Astrocyte (in vitro differentiated cells and primary cell): ENCODE results near the gene ZNF726. TPM values are rescaled to one million over a fixed set of nuclear protein-coding genes. Genes with fewer than 3 reads are reported as not detected.
"Not testable (repeated sequence)": the region's sequence is repeated elsewhere in the genome, so short reads cannot be mapped to it uniquely, and the experiment has no call there.

Experiments used
- DNase-seq: peaks from one replicate; pipeline ENCODE4 v3.0.0-alpha.2; 2010; ENCODE audit warnings: low read depth
- FAIRE-seq: peaks from 2 replicates; lab custom pipeline; 2011; peaks lifted over from hg19 to GRCh38; lab: Jason Lieb, UNC
- H2AFZ ChIP-seq: 2 replicates; pipeline ENCODE4 v1.6.0; 2012; ENCODE audit warnings: low read depth, low read length, inconsistent platforms
- H3K27ac ChIP-seq: 2 replicates; pipeline ENCODE4 v1.5.1; 2011; ENCODE audit warnings: low read depth, low read length, inconsistent platforms
- H3K27me3 ChIP-seq: 2 replicates; pipeline ENCODE4 v1.6.0; 2011; ENCODE audit warnings: low read length, inconsistent platforms; ENCODE audit not compliant: insufficient read depth
- H3K36me3 ChIP-seq: 2 replicates; pipeline ENCODE4 v1.5.1; 2011; ENCODE audit warnings: low read length, inconsistent platforms; ENCODE audit not compliant: insufficient read depth
- H3K4me1 ChIP-seq: 2 replicates; pipeline ENCODE4 v1.5.1; 2011; ENCODE audit warnings: low read length, inconsistent platforms; ENCODE audit not compliant: insufficient read depth
- H3K4me2 ChIP-seq: 2 replicates; pipeline ENCODE4 v1.6.0; 2012; ENCODE audit warnings: low read length, inconsistent platforms
- H3K4me3 ChIP-seq: 2 replicates; pipeline ENCODE4 v1.5.1; 2011; ENCODE audit warnings: low read depth, mild to moderate bottlenecking, low read length, inconsistent platforms; ENCODE audit not compliant: insufficient read depth
- H3K79me2 ChIP-seq: 2 replicates; pipeline ENCODE4 v1.6.0; 2012; ENCODE audit warnings: mild to moderate bottlenecking, low read length, inconsistent platforms; ENCODE audit not compliant: insufficient read depth
- H3K9ac ChIP-seq: 2 replicates; pipeline ENCODE4 v1.6.0; 2012; ENCODE audit warnings: mild to moderate bottlenecking, low read length, inconsistent platforms
- H3K9me3 ChIP-seq: 2 replicates; pipeline ENCODE4 v1.5.1; 2012; ENCODE audit warnings: low read depth, mild to moderate bottlenecking, low read length, inconsistent platforms; ENCODE audit not compliant: insufficient read depth
- H4K20me1 ChIP-seq: 2 replicates; pipeline ENCODE4 v1.6.0; 2012; ENCODE audit warnings: low read length, inconsistent platforms; ENCODE audit not compliant: insufficient read depth
- H3K27ac Mint-ChIP-seq: one replicate; pipeline ENCODE4 v1.8.0; 2021; ENCODE audit warnings: mild to moderate bottlenecking, mixed read lengths; ENCODE audit not compliant: unreplicated experiment
- H3K27me3 Mint-ChIP-seq: one replicate; pipeline ENCODE4 v1.8.0; 2021; ENCODE audit warnings: low read depth, mixed read lengths; ENCODE audit not compliant: unreplicated experiment
- H3K36me3 Mint-ChIP-seq: one replicate; pipeline ENCODE4 v1.8.0; 2021; ENCODE audit warnings: low read depth, mixed read lengths; ENCODE audit not compliant: unreplicated experiment
- H3K4me1 Mint-ChIP-seq: one replicate; pipeline ENCODE4 v1.8.0; 2021; ENCODE audit warnings: low read depth, mixed read lengths; ENCODE audit not compliant: unreplicated experiment
- H3K4me3 Mint-ChIP-seq: one replicate; pipeline ENCODE4 v1.8.0; 2021; ENCODE audit warnings: mild to moderate bottlenecking, moderate library complexity, mixed read lengths; ENCODE audit not compliant: unreplicated experiment
- H3K9me3 Mint-ChIP-seq: one replicate; pipeline ENCODE4 v1.8.0; 2021; ENCODE audit warnings: mild to moderate bottlenecking, mixed read lengths; ENCODE audit not compliant: unreplicated experiment
- EZH2 ChIP-seq: IDR thresholded peaks from 2 replicates; pipeline ENCODE4 v1.6.1; 2012; ENCODE audit warnings: mild to moderate bottlenecking, low read length, inconsistent platforms; ENCODE audit not compliant: insufficient read depth
- total RNA-seq: library from RNA; stranded (reverse); gene quantifications from 2 replicates; pipeline ENCODE4 v1.2.1, GENCODE V29; 2021
- TF ChIP-seq, protein P1 (sequence below): IDR thresholded peaks from 2 replicates; pipeline ENCODE4 v1.5.1; 2011; ENCODE audit warnings: low read depth, mild to moderate bottlenecking, inconsistent platforms, low read length, moderate library complexity; ENCODE audit not compliant: insufficient read depth

Gene ZNF726
- total RNA-seq, 1 donor from 2014 or later = 0.54 TPM

GRCh38 chr19:23882493-23882892 lies 32.2 kb upstream of the ZNF726 start:
- H3K79me2 ChIP-seq = no peaks in the 10 kb centered on the region
- TF ChIP-seq, protein P1, sequence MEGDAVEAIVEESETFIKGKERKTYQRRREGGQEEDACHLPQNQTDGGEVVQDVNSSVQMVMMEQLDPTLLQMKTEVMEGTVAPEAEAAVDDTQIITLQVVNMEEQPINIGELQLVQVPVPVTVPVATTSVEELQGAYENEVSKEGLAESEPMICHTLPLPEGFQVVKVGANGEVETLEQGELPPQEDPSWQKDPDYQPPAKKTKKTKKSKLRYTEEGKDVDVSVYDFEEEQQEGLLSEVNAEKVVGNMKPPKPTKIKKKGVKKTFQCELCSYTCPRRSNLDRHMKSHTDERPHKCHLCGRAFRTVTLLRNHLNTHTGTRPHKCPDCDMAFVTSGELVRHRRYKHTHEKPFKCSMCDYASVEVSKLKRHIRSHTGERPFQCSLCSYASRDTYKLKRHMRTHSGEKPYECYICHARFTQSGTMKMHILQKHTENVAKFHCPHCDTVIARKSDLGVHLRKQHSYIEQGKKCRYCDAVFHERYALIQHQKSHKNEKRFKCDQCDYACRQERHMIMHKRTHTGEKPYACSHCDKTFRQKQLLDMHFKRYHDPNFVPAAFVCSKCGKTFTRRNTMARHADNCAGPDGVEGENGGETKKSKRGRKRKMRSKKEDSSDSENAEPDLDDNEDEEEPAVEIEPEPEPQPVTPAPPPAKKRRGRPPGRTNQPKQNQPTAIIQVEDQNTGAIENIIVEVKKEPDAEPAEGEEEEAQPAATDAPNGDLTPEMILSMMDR = no peak
- TF ChIP-seq EZH2 = no peak
- H3K4me1 ChIP-seq = no peaks in the 10 kb centered on the region
- no peaks in the 10 kb centered on the region for H3K4me1 Mint-ChIP-seq
- no peak overlapping the region for H2AFZ ChIP-seq
- no peak overlapping the region for H3K9ac ChIP-seq
- no peak for DNase-seq
- peaks cover 3% of the 10 kb centered on the region for H3K27me3 Mint-ChIP-seq
- no peak overlapping the region for H3K4me2 ChIP-seq
- H3K9me3 Mint-ChIP-seq = peaks cover 24% of the 10 kb centered on the region
- no peak for FAIRE-seq
- no peak overlapping the region for H3K4me3 ChIP-seq
- H3K27me3 ChIP-seq = no peaks in the 10 kb centered on the region
- no peaks in the 10 kb centered on the region for H3K9me3 ChIP-seq
- H3K4me3 Mint-ChIP-seq = no peak overlapping the region
- H3K36me3 ChIP-seq = no peaks in the 10 kb centered on the region
- no peak overlapping the region for H3K27ac Mint-ChIP-seq
- no peak overlapping the region for H3K27ac ChIP-seq
- H3K36me3 Mint-ChIP-seq = peaks cover 2% of the 10 kb centered on the region
- no peaks in the 10 kb centered on the region for H4K20me1 ChIP-seq

DNA sequence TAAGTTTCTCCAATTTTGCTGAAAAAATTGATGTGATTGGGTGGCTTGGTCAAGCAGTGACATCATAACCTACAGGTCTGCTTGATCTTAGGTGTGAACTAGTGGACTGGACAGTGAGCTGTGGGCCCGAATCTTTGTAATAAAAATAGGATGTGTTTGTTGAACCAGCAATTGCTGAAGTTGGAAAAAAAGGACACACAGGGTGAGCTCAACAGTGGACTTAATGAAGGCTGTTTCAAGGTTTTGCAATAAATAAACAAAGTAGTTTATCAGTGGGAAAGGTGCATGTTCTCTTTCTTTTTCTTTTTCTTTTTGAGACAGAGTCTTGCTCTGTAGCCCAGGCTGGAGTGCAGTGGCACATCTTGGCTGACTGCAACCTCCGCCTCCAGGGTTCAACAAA lies 30.3 kb upstream of the ZNF726 start:
- DNase-seq = no peak
- Mint-ChIP-seq H3K27ac (no peak overlapping the region), H3K27me3 (peaks cover 2% of the 10 kb centered on the region), H3K9me3 (peaks cover 21% of the 10 kb centered on the region), H3K4me3 (no peak overlapping the region), H3K4me1 (no peaks in the 10 kb centered on the region), H3K36me3 (no peaks in the 10 kb centered on the region)
- TF ChIP-seq, protein P1 = no peak
- TF ChIP-seq EZH2 = no peak
- H3K4me1 ChIP-seq = no peaks in the 10 kb centered on the region
- FAIRE-seq = no peak
- no peak overlapping the region for H3K4me2 ChIP-seq
- H3K9ac ChIP-seq = no peak overlapping the region
- H4K20me1 ChIP-seq = no peaks in the 10 kb centered on the region
- H3K27me3 ChIP-seq = no peaks in the 10 kb centered on the region
- H3K79me2 ChIP-seq = no peaks in the 10 kb centered on the region
- no peak overlapping the region for H3K27ac ChIP-seq
- H3K9me3 ChIP-seq = peaks cover 7% of the 10 kb centered on the region
- no peak overlapping the region for H3K4me3 ChIP-seq
- H2AFZ ChIP-seq = no peak overlapping the region
- H3K36me3 ChIP-seq = no peaks in the 10 kb centered on the region

GRCh38 chr19:23887642-23888041 lies 27.0 kb upstream of the ZNF726 start:
- Mint-ChIP-seq H3K27me3 (no peaks in the 10 kb centered on the region), H3K36me3 (no peaks in the 10 kb centered on the region), H3K4me3 (no peak overlapping the region), H3K4me1 (no peaks in the 10 kb centered on the region), H3K27ac (no peak overlapping the region), H3K9me3 (peaks cover 15% of the 10 kb centered on the region)
- Histone ChIP-seq H3K4me2 (no peak overlapping the region), H2AFZ (no peak overlapping the region), H3K79me2 (no peaks in the 10 kb centered on the region), H4K20me1 (no peaks in the 10 kb centered on the region), H3K9me3 (peaks cover 7% of the 10 kb centered on the region), H3K27ac (no peak overlapping the region), H3K27me3 (no peaks in the 10 kb centered on the region), H3K36me3 (no peaks in the 10 kb centered on the region), H3K4me3 (no peak overlapping the region), H3K4me1 (no peaks in the 10 kb centered on the region), H3K9ac (no peak overlapping the region)
- no peak for FAIRE-seq
- TF ChIP-seq, protein P1 = no peak
- TF ChIP-seq EZH2 = no peak
- no peak for DNase-seq

- not testable (repeated sequence) for H3K36me3 ChIP-seq, H4K20me1 ChIP-seq, H3K27ac ChIP-seq, H3K4me3 ChIP-seq, H3K4me3 Mint-ChIP-seq, H3K36me3 Mint-ChIP-seq, DNase-seq, H3K9me3 ChIP-seq, H3K4me1 ChIP-seq, H3K9ac ChIP-seq, H3K9me3 Mint-ChIP-seq, H3K4me1 Mint-ChIP-seq, H3K27ac Mint-ChIP-seq, H3K4me2 ChIP-seq, FAIRE-seq, H3K27me3 Mint-ChIP-seq, H3K27me3 ChIP-seq, H3K79me2 ChIP-seq, H2AFZ ChIP-seq
Observed at GRCh38 chr19:23896096-23896495, 18.6 kb upstream of the ZNF726 start.
